Stimulated activated CD8-positive, alpha-beta memory T cell treated with anti-CD3 and anti-CD28 coated beads, Interleukin-7, amount 100 ng/mL, for 4 hours (primary cell): Measurements from ENCODE around the gene ANKRD40.
"Not testable (repeated sequence)": the region's sequence is repeated elsewhere in the genome, so short reads cannot be mapped to it uniquely, and the experiment has no call there.

Source experiments
- DNase-seq, 2 donors: peaks; one replicate each; pipeline ENCODE4 v3.0.0-alpha.2; 2020; ENCODE audit warnings: low read depth in 2 of 2

Gene ANKRD40

GRCh38 chr17:50686494-50687199 is 21.1 kb downstream of the ANKRD40 start:
- DNase-seq: no peak

DNA sequence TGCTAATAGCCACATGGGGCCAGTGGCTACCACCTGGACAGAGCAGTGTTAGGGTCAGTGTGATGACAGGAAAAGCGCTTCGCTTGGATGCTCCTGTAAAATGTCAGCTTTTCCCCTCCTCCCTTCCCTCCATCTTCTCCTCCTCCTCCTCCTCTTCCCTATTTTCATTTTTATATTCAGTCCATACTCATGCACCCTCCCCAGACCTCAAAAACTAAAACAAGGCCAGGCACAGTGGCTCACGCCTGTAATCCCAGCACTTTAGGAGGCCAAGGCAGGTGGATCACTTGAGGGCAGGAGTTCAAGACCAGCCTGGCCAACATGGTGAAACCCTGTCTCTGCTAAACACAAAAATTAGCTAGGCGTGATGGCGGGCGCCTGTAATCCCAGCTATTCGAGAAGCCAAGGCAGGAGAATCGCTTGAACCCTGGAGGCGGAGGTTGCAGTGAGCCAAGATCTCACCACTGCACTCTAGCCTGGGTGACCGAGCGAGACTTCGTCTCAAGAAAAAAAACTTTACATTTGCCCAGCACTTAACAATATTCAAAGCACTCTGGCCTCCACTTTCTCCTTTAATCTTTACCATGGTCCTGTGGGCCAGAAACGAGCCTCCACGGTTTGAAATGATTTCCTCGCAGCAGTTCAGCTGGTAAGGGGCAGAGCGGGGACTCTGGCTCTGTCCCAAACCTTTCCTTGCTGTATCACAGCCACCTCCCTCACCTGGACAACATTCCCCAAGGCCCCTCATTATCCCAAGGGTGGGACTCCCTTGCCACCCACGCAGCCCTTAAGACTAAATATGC is 21.8 kb downstream of the ANKRD40 start:
- no peak for DNase-seq

- DNase-seq: no peak
Measured at GRCh38 chr17:50685334-50685665, 22.4 kb downstream of the ANKRD40 start.

GRCh38 chr17:50684612-50685333 is 22.9 kb downstream of the ANKRD40 start:
- no peak for DNase-seq

- no peak for DNase-seq
Measured at GRCh38 chr17:50684288-50684611, 23.5 kb downstream of the ANKRD40 start.

DNA sequence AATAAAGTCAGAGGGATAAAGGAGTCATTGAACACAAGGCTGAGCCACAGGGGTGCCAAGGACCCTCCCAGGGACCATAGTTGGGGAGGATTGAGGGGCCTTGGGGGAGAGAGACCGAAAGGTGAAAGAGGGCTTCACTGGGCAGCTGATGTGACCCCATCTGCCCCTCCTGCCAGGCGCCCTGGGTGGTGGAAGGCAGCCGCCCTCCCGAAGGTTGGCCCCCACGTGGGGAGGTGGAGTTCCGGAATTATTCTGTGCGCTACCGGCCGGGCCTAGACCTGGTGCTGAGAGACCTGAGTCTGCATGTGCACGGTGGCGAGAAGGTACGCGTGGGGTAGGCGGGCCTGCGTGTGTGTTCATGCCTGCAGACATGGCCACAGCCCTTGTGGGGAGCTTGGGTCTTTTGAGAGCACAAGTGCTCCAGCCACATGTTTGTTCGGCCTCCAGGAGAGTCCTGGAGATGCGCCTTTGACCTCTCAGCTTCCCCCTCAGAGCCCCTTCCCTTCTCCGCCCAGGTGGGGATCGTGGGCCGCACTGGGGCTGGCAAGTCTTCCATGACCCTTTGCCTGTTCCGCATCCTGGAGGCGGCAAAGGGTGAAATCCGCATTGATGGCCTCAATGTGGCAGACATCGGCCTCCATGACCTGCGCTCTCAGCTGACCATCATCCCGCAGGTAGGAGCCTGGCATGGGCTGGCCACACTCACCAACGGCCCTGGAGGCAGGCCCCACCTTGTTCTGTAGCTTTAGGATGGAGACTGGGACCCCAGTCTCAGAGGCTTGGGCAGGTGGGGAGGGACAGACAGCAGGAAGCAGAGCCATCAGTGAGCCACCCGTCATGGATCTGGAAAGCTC is 24.1 kb downstream of the ANKRD40 start:
- DNase-seq: no peak

DNA sequence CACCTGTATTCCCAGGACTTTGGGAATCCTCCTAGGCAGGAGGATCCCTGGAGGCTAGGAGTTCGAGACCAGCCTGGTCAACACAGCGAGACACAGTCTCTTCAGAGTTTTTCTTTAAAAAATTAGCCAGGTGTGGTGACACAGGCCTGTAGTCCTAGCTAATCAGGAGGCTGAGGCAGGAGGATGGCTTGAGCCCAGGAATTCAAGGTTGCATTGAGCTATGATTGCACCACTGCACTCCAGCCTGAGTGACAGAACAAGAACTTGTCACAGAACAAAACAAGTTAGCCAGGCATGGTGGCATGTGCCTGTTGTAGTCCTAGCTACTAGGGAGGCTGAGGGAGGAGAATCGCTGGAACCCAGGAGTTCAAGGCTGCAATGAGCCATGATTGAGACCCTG is 24.8 kb downstream of the ANKRD40 start:
- no peak for DNase-seq

DNA sequence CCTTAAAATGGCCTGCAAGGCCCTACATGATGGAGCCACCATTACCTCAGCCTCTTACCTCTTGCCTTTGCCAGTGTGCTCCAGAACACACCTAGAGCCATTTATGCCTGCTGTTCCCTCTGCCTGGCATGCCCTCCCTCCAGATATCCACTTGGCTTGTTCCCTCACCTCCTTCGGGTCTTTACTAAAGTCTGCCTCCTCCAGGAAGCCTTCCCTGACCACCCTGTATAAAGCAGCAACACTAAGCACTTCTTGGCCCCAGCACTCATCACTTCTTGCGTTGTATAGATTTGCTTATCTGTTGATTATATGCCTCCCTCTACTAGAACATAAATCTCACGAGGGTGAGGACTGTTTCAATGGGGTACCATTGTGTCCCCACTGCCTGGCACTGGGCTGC is 25.3 kb downstream of the ANKRD40 start:
- DNase-seq: no peak

GRCh38 chr17:50681263-50682200 is 26.2 kb downstream of the ANKRD40 start:
- no peak for DNase-seq

GRCh38 chr17:50680543-50681262 is 27.0 kb downstream of the ANKRD40 start:
- not testable (repeated sequence) for DNase-seq

- no peak for DNase-seq
Measured at GRCh38 chr17:50680126-50680525, 27.6 kb downstream of the ANKRD40 start.

DNA sequence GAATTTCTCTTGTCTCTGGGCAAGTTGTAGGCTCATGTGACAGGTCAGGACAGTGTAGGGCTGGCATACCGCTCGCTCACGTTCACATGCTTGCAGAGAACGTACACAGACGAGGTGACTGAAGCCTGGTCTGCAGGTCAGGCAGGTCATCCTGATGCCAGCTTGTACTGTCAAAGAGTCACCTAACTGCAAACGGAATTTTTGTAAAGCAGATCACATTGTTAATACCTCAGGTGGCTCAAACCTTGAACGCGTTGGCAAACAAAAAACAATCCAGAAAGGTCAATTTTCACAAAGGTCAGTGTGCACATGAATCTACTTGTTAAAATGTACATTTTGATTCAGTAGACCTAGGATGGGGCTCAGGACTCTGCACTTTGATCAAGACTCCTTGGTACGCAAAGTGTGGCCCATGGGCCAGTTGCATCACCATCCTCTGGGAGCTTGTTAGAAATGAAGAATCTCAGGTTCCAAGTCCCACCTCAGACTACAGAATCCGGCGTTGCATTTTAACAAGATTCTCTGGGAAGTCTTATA is 28.6 kb downstream of the ANKRD40 start:
- DNase-seq: no peak

DNA sequence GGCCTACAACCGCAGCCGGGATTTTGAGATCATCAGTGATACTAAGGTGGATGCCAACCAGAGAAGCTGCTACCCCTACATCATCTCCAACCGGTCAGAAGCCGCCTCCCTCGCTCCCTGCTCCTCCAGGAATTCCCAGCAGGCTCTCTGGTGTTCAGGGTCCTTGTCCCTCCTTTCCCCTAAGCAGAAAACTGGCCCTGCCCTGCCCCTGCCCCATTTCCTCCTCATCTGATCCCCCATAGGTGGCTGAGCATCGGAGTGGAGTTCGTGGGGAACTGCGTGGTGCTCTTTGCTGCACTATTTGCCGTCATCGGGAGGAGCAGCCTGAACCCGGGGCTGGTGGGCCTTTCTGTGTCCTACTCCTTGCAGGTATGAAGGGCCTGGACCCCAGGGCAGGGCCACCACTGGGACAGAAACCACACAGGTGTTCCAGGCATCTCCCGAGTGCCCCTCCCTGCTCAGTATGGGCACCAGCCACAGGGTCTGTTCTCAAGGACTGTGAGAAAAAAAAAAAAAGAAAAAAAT is 29.8 kb downstream of the ANKRD40 start:
- no peak for DNase-seq

GRCh38 chr17:50676065-50676975 is 31.4 kb downstream of the ANKRD40 start:
- no peak for DNase-seq

- no peak for DNase-seq
Measured at GRCh38 chr17:50675627-50676026, 32.1 kb downstream of the ANKRD40 start.

DNA sequence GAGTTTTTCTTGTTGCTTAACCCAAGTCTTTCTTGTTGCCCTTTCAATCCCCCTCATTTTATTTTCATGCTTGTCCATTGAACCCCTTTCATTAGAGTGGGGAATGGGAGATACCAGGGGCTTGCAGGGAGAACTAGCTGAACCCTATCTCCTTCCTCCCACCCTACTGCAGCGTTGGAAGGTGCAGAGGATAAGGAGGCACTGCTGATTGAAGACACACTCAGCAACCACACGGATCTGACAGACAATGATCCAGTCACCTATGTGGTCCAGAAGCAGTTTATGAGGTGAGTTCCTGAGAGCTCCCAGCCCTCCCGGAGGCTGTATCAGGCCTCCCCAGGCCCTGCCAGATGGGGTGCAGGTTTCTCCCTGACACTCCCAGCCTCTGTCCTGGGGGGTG is 32.5 kb downstream of the ANKRD40 start:
- DNase-seq: no peak

GRCh38 chr17:50672831-50673551 is 34.7 kb downstream of the ANKRD40 start:
- DNase-seq: no peak

DNA sequence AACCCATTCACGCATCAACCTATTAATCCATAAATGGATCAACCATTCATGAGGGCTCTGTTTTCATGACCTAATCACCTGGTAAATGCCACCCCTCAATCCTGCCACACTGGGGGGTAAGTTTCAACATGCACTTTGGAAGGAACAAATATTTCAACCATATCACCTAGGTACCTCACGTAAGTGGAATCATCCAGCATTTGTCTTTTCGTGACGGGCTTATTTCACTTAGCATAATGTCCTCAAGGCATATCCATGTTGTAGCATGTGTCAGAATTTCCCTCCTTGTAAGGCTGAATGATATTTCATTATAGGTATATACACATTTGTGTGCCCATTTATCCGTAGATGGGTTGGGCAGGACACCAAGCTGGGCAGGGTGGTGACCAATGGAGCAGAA is 35.6 kb downstream of the ANKRD40 start:
- no peak for DNase-seq
